NCI-H146 treated with DMSO at 0.1 percent for 48 hours (cell line): ENCODE data around the gene CCL5.

Experiments
- DNase-seq: peaks from one replicate; lab custom pipeline; 2025; ENCODE audit not compliant: unreplicated experiment; lab: John Stamatoyannopoulos, UW

Gene CCL5

DNA sequence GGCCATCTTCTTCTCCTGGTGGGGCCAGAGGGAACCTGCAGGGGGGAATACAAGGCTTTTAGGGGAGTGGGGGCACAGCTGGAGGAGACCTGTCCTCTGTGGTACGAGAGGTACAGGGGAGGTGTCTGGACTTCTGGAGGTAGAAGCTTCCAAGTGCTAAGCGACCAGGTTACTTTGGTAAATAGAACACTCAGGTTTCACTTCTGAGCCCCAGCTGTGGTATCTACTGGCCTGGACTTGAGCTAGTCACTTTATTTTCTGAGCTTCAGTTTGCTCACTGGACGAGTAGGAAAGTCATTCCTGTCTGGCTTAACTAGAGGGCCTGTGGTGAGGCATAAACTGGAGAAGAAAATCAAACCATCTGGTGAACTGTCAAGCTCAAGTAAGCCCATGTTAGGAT lies 11.4 kb downstream of the CCL5 start, which contains the start of gene HEATR9:
Gene HEATR9, minus strand, starts transcription at position 155 of the 400 bp plus-strand sequence. Its CDS starts 149 bp downstream, at position 6.
- no peak for DNase-seq

DNA sequence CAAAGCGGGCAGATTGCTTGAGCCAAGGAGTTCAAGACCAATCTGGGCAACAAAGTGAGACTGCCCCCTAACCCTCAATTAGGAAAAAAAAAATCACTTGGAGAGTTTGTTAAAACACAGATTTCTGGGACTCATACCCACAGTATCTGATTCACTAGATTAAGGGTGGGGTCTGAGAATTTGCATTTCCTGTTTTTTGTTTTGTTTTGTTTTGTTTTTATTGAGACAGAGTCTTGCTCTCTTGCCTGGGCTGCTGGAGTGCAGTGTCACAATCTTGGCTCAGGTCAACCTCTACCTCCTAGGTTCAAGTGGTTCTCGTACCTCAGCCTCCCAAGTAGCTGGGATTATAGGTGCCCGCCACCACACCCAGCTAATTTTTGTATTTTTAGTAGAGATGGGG lies 12.6 kb downstream of the CCL5 start:
- no peak for DNase-seq

DNA sequence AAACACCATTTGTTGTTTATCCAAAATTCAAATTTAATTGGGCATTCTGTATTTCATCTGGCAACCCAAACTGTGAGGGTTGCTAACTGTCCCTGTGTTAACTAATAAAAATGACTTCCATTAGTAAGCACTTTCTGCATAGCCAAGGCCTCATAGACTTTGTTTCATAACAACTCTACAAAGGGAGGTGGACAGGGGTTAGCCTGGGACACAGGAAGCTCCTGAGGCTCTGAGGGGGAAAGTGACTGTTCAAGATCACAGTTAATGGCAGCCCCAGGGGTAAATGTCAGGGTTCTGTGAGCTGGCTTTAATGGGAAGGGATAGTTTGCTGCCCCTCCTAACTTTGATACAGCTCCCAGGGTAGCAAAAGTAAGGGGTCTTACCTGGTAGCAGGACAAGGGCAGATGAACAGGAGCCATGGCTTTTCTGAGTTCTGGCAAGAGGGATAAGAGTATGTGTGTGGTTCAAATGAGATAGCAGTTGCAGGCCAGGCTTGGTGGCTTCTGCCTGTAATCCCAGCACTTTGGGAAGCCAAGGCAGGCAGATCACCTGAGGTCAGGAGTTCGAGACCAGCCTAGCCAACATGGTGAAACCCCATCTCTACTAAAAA lies 13.7 kb downstream of the CCL5 start:
- DNase-seq = no peak

DNA sequence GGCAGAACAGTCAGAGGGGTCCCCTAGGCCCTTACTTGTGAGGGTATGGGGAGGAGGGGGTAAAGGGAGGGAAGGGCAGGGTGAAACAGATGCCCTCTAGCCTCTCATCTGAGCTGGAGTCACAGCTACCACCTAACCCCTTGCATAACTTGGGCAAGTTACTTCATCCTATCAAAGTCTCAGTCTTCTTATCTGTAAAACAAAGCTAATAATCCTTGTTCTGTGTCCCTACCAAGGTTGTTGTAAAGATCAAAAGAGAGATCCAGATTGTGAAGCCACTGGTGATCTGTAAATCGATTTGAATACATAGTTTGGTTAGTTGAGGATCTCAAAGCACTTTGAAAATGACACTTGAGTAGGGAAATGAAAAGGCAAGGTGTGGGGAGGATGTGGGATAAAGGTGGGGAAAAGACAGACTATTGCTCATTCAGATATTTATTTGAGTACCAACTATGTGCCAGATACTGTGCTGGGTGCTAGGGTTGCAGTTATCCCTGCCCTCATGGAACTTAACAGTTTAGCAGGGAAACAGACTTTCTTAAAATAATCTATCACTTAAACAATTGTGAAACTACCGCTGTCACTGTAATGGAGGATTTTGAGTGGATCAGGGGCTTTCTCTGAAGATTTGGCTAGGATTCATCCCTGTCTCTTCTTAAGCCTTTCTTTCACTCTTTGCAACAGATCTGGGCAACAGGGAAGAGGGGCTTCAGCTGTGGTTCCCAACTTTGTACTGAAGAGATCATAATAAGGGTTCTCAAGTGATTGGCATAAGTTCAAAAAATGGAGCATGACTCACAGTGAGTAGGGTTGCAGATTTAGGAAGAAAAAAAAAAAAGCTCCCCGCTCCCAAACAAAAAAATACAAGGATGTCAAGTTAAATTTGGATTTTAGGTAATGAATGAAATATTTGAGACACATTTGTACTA lies 14.5 kb downstream of the CCL5 start:
- DNase-seq = no peak

DNA sequence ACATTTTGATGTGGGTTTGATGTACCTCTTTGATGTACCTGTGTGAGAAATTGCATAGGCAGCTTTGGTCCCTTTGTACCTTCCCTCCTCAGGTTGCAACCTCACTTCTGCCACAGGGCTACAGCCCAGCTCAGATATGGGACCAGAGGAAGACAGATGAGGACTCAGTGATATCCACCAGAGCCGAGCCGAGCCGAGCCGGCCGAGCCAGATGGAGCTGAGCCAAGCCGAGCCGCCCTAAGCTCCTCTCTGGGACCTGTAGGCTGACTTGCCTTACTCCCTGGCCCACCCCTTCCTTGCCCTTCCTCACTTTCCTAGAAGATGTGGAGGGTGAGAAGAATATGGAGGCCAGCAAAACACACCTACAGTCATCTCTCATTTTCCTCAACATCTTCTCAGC lies 15.3 kb downstream of the CCL5 start:
- DNase-seq = no peak

DNA sequence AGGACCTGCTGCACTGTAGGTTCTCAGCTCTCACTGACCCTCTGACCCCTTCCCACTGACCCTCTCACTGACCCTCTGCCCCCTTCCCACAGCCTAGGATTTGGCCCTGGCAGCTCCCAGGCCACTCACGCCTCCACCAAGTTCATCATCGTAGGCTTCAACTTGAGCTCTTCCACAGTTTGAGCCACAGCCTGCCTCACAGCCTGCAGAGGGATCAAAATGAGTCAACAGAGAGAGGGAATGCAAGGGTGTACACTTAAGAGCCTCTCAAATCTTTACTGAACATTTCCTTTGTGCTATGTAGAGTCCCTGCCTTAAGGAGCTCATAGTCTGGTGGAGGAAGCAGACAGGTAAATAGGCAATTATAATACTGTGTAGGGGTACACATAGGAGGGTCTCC lies 23.6 kb downstream of the CCL5 start:
- no peak for DNase-seq

DNA sequence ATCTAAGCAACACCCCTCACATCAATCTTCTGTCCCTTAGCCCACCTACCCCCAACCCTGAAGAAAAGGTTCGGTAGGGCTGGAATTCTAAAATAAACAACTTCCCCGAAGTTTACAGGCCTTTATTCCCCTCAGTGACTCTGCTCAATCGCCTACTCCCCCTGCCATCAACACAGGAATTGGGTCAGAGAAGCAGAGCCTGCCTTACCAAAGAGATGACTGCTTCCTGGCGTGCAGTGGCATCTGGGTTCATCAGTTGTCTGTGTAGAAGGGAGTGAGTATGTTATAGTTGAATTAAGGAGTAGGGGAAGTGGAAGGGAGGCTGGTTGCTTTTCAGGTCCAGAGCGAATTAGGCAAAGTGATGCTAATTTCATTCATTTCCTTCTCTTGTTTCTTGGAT lies 24.2 kb downstream of the CCL5 start:
- no peak for DNase-seq

DNA sequence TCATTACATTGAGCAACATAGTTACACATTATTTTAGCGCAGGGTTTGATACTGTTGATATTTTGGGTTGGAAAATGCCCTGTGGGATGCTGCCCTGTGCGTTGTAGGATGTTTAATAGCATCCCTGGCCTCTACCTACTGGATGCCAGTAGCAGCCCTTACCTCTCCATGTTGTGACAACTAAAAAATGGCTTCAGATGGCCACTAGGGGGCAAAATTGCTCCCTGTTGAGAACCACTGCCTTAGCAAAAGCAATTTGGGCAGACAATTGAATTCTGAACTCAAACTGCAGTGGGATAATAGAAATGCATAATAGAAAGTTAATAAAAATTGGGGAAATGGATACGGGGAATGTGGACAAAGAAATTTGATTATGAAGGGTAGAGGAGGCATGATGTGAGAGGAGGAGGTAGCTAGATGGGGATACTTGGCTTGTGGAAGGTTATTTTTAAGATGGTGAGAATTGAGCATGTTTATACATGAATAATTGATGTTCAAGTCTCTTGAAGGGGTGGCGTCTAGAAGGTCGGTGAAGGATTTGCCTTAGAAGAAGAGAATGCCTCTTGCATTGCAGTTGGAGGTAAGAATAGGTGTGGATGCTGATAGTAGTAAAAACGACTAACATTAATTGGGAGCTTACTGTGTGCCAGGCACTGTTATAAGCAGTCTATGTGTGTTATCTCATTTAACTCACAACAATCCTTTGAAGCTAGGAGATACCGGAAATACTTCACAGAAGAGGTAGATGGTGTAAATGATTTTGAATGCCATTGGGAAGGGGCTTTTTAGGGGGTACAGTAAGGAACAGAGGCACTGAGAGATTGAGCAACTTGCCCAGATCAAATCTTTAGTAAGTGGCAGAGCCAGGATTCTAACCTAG lies 30.5 kb downstream of the CCL5 start:
- peak; percentile 33 for DNase-seq

DNA sequence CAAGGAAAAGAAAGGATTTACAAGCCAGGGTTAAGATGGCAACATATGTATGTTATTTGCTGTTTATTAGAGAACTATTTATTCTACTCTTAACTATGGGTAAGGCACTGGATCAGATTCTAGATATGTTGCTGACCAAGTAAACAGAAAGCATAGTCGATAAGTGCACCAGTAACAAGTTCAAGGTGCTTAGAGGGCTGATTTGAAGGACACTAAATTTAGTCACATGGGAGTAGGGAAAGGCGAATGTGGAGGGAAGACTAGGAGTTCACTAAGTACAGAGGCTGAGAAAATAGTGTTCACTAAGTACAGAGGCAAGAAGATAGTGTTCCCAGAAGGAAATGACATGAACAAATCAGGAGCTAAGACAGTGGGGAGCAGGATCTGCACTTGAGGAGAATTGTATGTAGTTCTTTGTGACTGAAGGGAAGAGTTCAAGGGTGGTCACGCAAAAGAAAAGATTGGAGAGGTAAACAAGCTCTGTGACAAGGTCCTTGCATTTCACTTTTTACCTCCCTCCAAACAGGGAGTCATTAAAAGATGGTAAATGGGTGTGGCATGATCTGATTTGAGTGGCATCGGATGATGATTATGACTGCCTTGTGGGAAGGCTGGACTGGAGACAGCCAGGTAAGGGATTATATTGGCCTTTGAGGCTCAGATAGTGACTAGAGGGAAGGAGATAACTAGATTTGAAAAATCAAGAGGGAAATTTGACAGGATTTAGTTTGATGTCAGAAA lies 32.4 kb downstream of the CCL5 start:
- DNase-seq = no peak

DNA sequence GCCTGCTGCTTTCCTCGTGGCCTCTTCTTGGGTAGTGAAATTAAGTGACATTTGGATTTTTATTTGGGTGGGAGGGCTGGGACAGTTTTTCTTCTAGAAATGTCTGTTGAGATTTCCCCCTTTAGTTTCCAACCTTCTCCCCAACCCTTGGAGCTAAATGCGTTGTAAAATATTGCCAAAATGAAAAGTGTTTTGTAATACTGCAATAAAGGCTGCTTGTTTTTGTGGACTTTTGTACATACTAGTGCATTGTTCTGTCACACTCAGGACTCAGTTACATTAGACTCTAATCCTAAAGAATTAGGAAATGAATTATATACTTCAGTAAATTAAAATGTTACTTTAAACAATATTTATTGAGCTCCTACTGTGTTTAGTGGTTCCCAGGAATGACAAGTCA lies 33.2 kb downstream of the CCL5 start:
- DNase-seq = no peak

DNA sequence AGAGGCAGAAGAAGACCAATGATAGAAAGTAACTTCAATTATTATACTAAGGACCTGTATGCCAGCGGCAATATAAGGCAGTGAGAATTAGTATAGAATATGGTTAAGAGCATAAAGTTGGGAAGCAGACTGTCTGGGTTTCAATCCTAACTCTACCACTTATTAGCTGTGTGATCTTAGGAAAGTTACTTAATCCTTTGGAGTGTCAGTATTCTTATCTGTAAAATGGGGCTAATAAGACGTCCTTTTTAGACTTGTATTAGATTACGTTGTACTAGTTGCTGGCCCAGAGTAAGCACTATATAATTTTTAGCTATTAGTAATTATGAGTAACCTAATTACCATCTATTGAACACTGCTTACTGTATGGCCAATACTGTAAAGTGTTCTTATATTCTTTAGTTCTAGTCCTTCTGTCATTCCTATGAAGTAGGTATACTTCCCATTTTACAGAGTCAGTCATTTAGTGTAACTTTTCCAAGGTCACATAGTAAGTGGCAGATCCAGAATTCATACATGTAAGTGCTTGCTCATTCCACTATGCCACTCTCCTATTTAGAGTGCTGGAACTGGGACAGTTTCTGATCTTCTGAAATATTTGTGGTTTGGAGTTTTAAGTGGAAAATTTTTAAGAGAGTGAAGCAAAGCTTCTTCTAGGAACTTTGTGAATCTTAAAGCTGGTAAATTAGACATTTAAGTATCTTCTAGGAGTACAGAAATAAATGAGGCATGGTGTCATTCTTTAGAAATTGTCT lies 33.9 kb downstream of the CCL5 start:
- DNase-seq = no peak

DNA sequence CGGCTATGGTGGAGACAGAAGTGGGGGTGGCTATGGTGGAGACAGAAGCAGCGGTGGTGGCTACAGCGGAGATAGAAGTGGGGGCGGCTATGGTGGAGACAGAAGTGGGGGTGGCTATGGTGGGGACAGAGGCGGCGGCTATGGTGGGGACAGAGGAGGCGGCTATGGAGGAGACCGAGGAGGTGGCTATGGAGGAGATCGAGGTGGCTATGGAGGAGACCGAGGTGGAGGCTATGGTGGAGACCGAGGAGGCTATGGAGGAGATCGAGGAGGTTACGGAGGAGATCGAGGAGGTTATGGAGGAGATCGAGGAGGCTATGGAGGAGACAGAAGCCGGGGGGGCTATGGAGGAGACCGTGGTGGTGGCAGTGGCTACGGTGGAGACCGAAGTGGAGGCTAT lies 35.6 kb downstream of the CCL5 start:
- DNase-seq = no peak

DNA sequence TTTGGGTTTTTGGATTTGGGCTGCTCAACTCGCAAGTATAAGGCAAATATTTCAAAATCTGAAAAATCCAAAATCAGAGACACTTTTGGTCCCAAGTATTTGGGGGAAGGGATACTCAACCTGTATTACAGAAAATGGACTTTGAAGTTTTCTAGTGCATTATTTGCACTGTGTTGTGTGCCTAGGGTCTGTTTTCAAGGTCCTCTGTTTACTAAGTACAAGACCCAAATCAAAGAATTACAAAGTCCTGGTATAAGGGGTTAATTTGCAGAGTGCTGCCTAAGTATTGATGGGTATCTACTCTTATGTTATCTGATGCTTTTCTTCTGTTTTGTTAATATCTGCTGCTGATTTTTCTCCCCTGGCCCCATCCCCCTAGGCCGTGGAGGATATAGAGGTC lies 36.5 kb downstream of the CCL5 start:
- no peak for DNase-seq

DNA sequence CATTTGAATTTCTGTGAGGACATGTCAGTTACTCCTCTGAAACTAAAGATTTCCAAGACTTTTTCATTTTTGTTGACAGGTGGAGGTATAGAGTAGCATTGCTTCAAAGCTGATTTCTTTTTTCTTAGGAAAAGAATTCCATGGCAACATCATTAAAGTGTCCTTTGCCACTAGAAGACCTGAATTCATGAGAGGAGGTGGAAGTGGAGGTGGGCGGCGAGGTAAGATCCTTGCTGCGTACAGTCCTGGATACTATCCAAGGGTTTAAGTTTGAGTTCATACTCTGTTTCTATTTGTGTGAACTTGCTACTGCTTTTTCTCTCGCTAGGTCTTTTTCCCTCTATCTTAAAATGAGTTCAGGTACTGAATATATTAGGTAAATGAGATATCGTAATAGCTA lies 37.9 kb downstream of the CCL5 start:
- DNase-seq = no peak

DNA sequence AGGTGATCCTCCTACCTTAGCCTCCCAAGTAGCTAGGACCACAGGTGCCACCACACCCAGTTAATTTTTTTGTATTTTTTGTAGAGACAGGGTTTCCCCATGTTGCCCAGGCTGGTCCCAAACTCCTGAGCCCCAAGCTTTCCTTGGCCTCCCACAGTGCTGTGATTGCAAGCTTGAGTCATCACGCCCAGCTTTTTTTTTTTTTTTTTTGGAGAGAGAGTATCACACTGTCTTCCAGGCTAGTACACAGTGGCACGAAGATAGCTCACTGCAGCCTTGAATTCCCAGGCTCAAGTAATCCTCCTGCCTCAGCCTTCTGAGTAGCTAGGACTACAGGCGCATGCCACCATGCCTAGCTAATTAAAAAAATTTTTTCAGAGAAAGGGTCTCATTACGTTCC lies 38.7 kb downstream of the CCL5 start:
- DNase-seq = no peak

DNA sequence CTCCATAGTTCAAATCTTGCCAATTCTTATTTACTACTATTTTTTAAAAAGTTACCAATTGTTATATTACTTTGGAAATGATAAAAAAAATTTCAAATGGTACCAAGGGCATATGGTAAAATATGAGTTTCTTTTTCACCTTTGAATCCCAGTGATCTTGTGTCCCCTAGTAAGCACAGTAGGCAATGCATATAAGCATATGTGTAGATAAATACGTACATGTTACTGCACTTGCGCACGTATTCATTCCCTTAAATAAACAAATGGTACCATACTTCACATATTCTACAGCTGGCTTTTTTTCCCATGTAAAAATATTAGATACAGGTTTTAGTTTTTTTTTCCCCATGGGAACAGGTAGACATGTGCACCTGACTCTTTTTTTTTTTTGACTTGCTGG lies 39.1 kb downstream of the CCL5 start:
- no peak for DNase-seq

DNA sequence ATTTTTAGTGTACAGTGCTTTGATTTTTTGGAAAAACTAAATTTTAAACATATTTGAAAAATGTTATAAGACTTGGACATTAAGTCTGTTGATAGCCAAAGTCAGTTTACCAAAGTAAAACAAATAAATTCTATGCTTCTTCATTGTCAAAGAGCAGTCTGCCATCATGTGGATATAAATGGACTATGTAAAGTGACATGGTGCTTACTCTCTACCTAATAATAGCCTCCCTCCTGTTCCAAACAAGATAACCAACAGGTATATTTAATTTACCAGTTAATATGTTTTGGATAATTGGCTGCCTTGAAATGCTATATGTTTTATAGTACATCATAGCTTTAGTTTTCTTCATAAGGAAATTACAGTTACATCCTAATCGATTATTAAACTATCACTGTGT lies 55.0 kb downstream of the CCL5 start:
- no peak for DNase-seq
